ENCODE measurements around the gene ENPP3.

ENPP3 gene

DNA sequence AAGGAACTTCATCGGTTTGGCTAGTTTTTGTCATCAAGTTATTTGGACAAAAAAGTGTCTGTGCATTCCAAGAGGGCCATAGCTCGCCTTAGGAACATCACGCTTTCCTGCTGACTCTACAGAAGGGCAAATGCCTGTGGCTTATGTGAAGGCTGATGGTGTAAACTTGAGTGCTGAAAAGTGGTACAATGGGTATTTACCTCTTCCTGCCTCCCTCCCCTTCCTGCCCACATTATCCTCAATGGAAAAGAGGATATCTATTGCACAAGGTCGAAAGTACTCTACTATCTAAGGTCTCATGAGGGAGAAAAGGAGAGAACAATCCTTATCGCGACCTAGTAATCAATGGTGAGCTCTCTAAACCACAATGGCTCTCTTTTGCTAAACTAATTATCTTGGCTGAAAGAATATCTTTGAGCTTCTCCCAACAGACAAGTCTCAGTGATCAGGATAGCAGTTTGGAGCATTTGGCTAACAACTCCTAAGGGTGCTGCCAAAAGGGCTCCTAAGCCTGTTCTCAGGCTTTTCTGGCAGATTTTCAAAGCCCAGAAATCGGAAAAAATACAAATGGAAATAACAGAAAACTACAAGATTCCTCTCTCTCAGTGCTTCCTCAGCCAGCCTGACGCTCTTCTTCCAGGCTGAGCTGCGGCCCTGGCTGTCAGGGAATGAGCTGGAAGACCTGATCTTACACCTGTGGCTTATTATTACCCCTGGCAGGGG, 128.1 kb downstream of the ENPP3 start:
- DNase-seq (ENCODE audit: low read depth, low spot score) = peak; percentile 77

- no peak for DNase-seq (ENCODE audit: low read depth, low spot score)
Observed at GRCh38 chr6:131765804-131766135, 128.7 kb downstream of the ENPP3 start.

GRCh38 chr6:131766631-131767030, 129.5 kb downstream of the ENPP3 start:
- DNase-seq (ENCODE audit: low read depth, low spot score) = no peak

GRCh38 chr6:131768964-131769363, 131.9 kb downstream of the ENPP3 start:
- DNase-seq (ENCODE audit: low read depth, low spot score) = no peak

GRCh38 chr6:131769385-131770141, 132.5 kb downstream of the ENPP3 start:
- no peak for DNase-seq (ENCODE audit: low read depth, low spot score)

DNA sequence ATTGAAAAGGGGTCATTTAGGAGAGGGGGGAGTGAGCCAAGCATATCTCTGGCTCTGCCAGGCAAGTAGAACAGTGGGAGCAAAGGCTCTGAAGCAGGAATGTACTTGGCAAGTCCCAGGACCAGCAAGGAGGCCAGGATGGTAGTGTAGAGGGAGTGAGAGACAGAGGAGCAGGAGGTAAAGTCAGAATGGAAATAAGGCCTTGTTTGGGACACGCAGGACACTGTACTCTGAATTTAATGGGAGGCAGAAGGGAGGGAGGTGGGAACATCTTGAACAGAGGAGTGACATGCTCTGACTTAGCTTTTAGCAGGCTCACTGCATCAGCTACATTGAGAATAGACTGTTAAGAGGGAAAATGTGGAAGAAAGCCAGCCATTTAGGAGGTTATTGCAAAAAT, 133.7 kb downstream of the ENPP3 start:
- DNase-seq (ENCODE audit: low read depth, low spot score) = no peak

GRCh38 chr6:131773284-131773950, 136.3 kb downstream of the ENPP3 start:
- no peak for DNase-seq (ENCODE audit: low read depth, low spot score)

DNA sequence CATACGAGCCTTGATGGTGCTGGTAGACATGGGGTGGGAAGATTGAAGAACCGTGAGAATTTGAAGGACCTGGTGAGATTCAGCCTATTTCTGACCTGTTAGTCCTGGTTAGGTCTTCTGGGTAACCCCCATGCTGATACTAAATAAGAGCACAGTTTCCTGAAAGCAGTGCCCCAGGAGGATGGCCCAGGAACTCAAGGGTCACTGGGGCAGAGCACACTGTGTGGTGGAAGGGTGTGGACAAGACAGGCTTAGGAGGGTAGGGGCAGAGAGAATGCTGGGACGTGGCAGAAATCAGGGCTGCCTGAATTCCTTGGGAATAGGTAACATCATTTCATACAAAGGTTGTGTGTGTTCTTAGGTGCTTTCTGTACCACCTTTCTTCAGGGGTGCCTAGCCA, 138.8 kb downstream of the ENPP3 start:
- DNase-seq (ENCODE audit: low read depth, low spot score) = no peak

DNA sequence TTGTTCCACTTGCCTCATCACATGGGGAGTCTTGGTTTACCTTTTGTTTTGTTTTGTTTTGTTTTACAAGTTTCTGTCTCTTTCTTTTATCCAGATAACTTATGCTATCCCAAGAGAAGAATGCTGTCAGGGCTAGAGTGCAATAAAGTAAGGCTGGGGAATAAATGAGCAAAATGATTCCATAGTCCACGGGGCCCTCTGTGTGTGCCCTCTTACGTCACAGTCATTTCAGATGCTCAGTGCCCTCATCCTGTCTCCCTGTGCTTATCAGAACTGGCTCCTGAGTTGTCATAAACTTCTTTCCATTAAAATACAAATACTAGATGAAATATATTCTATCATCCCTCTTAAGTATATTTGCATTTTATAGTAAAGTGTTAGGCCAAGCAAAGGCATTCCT, 139.9 kb downstream of the ENPP3 start:
- no peak for DNase-seq (ENCODE audit: low read depth, low spot score)

DNA sequence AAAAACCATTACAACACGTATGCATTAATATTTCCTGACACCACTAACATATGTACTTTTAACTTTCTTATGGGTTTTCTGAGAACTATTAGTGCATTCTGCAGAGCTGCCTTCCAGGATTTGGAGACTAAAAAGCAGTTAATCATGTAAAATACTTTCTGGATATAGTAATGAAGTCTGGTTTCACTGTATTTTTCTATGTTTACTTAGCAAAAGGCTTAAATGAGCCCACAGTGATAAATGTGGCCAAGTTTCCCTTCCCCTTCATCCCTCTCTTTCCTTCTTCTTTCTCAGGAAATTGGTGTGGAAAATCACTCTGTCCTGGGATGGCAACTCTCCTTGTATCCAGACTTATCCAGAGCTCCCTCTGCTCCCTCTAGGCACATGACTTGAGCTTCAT, 141.1 kb downstream of the ENPP3 start:
- DNase-seq (ENCODE audit: low read depth, low spot score) = peak; percentile 25

DNA sequence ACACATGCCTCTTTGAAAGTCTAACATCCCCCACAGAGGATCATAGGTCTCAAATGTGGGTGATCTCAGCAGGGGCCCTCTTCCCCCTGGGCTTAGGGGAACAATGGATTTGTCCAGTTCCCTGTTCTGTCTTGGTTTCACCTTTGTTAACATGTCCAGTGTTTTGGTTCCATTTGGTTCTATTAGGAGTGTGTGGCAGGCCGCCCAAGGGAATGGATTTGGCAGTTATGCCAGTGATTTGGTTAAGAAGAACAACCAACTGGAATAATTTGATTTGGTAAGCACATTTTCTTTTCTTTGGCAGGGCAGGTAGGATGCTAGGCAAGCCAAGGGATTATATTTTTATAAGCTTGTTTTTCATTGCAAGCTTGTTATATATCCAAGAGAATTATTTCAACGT, 142.2 kb downstream of the ENPP3 start:
- DNase-seq (ENCODE audit: low read depth, low spot score) = peak; percentile 78

DNA sequence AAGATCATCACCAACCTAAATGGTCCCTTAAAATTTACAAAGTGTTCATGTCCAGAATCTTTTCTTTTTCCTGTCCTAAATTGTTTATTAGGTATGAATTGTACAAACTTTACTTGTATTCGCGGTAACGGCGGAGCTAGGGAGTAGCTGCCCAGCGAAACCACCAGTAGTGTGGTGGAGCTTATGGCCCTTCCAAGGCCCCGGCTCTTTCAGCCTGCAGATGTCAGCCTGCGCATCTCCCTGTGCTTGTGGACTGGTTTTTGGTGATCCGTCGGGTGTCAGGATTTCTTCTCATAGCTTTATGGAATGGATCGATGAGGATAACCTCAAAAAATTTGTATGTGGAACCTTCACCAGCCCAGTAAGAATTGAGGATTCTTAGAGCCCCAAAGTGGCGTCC, 143.5 kb downstream of the ENPP3 start:
- no peak for DNase-seq (ENCODE audit: low read depth, low spot score)

DNA sequence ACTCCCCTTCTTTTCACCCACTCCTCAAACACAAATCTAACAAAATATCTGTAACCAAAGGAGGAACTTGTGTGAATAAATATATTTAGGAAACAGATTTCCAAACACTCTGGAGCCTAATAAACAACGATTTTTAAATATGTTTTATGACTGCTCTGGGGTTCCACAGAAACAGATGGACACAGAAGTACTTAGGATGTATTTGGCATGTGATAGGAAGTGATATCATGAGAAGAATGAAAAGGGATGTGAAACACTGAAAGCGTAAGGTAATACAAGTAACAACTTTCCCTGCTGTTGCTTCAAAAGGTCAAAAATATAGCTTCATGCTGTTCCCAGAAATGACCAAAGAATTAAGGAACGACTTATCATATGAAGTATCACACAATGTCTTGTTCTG, 144.6 kb downstream of the ENPP3 start:
- no peak for DNase-seq (ENCODE audit: low read depth, low spot score)

DNA sequence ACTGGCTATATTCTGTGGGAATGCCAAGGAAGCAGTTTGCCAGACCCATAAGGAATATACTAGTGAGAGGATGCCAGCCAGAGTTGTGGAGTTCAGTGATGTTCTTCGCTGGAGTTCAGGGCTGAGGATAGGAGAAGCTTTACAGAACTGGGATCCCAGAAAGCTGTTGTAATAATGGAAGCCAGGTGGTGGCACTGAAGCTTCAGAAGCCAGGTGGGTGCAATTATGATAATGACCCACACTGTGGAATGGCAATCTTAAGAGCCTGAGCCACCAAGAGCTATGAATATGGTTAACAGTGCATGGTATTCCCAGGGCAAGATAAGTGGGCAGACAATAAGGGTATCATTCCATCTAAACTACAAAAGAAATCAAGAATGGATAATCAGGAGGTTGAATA, 145.7 kb downstream of the ENPP3 start:
- DNase-seq (ENCODE audit: low read depth, low spot score) = no peak

DNA sequence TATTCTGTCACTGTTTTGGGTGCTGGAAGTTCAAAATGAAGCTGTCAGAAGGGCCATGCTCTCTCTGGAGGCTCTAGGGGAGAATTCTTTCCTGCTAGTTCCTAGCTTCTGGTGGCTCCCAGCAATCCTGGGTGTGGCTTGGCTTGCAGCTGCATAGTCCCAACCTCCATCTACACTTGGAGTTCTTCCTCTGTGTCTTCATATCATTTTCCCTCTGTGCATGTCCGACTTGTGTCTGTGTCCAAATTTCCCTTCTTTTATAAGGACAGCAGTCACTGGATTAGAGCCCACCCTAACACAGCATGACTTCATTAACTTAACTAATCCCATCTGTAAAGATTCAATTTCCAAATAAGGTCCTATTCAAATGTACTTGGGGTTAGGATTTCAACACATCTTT, 147.5 kb downstream of the ENPP3 start:
- no peak for DNase-seq (ENCODE audit: low read depth, low spot score)

- no peak for DNase-seq (ENCODE audit: low read depth, low spot score)
Observed at GRCh38 chr6:131787079-131787478, 150.0 kb downstream of the ENPP3 start.

DNA sequence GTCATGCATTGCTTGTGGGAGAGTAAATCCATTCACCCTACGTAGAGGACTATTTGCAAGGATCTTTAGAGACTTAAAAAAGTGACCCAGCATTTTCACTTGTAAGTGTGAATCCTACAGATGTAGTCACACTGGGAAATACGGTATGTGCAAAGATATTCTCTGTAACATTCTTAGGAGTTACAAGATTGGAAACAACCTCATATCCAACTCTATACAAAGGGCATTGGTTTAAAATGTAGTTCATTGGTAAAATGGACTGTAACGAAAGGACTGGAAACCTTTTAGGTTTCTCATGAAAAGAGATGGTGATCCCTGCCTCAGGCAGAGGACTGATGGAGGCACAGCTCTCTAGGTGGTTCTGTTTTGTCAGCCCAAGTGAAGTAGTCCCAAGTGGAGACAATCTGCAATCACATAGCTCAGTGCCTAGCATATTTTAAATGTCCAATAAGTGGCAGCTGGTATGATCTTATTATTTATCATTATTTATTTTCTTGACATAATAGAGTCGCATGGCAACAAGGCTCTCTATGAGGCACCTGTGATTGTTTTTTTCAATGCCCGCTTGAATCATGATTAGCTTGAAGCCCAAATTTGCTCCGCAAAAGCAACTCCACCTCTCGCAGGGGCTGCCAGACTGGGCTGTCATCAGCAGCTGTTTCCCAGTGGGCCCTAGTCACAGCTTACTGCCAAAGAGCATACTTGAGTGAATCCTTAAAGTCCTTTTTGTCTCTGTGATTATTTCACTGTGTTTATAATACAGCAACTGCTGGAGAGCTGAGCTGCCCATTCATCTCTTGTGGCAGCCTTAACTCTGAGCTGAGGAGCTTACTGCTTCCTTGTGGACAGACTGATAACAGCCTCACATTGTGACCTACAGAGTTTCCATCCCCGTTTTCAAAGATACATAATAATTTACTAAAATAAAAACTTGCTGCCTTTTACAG, 150.9 kb downstream of the ENPP3 start:
- DNase-seq (ENCODE audit: low read depth, low spot score) = peak; percentile 22

DNA sequence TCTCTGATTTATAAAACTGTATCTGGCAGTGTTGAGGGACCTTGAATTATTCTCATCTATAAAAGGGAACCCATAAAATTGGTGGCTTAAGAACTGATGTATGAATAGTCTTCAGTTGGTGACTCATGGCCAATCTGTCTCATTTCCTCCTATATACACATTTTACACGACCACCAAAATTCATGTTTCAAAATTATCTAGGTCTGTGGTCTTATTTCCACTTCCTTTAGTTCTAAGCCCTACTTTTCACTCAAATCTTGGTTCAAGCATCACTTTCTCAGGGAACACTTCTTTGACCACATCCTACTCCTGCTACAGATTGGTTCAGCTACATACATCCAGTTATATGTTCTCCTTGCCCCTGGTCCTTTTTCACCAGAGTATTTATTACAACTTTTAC, 152.1 kb downstream of the ENPP3 start:
- no peak for DNase-seq (ENCODE audit: low read depth, low spot score)

GRCh38 chr6:131791476-131791875, 154.4 kb downstream of the ENPP3 start:
- DNase-seq (ENCODE audit: low read depth, low spot score) = no peak

- DNase-seq (ENCODE audit: low read depth, low spot score) = peak; percentile 45
Observed at GRCh38 chr6:131792091-131792496, 155.0 kb downstream of the ENPP3 start.

GRCh38 chr6:131795366-131795765, 158.3 kb downstream of the ENPP3 start:
- DNase-seq (ENCODE audit: low read depth, low spot score) = no peak
